HepG2 (cell line): ENCODE measurements around the gene KRTAP10-4.

ENCODE experiments used
- AHR ChIP-seq: IDR thresholded peaks from 2 replicates; pipeline ENCODE4 v1.6.1; 2018; ENCODE audit warnings: missing genetic modification reagents, missing compliant biosample characterization
- CTCF ChIP-seq: sonication (generic); formaldehyde crosslinking; IDR thresholded peaks from 2 replicates; pipeline ENCODE4 v1.5.0; 2020; ENCODE audit warnings: mild to moderate bottlenecking, missing genetic modification reagents, moderate library complexity
- ETV5 ChIP-seq: IDR thresholded peaks from 2 replicates; pipeline ENCODE4 v1.6.1; 2018; ENCODE audit warnings: missing biosample characterization, missing genetic modification reagents, inconsistent platforms, borderline replicate concordance
- POLR2A ChIP-seq, 2 experiments: IDR thresholded peaks; 2 replicates each; pipeline ENCODE4 v1.6.1; 2011; ENCODE audit warnings: low read depth in 2 of 2, low read length in 2 of 2, mild to moderate bottlenecking in 1 of 2, moderate library complexity in 1 of 2; ENCODE audit not compliant: insufficient read depth in 1 of 2
- RAD21 ChIP-seq: fragments of 450-650 bp; formaldehyde crosslinking; IDR thresholded peaks from 2 replicates; pipeline ENCODE4 v1.5.0; 2020; ENCODE audit warnings: mild to moderate bottlenecking
- RFX5 ChIP-seq: IDR thresholded peaks from 2 replicates; pipeline ENCODE4 v1.6.1; 2011; ENCODE audit warnings: low read depth, low read length, improper control_type of control experiment
- RXRB ChIP-seq: IDR thresholded peaks from 2 replicates; pipeline ENCODE4 v1.6.1; 2016; ENCODE audit warnings: borderline replicate concordance, missing genetic modification reagents, missing compliant biosample characterization
- STAT6 ChIP-seq: sonication (generic); formaldehyde crosslinking; IDR thresholded peaks from 2 replicates; pipeline ENCODE4 v1.4.0; 2020; ENCODE audit warnings: missing genetic modification reagents, mild to moderate bottlenecking, borderline replicate concordance
- THAP7 ChIP-seq: sonication (generic); formaldehyde crosslinking; IDR thresholded peaks from 2 replicates; pipeline ENCODE4 v1.8.1; 2023; ENCODE audit warnings: mild to moderate bottlenecking, missing genetic modification reagents
- ZBTB34 ChIP-seq: sonication (generic); formaldehyde crosslinking; IDR thresholded peaks from 2 replicates; pipeline ENCODE4 v1.8.0; 2022; ENCODE audit warnings: mild to moderate bottlenecking, missing genetic modification reagents
- ZFP90 ChIP-seq: sonication (generic); formaldehyde crosslinking; IDR thresholded peaks from 2 replicates; pipeline ENCODE4 v1.8.0; 2022; ENCODE audit warnings: missing genetic modification reagents, mild to moderate bottlenecking, inconsistent platforms, borderline replicate concordance
- ZNF296 ChIP-seq: sonication (generic); formaldehyde crosslinking; conservative IDR thresholded peaks from 2 replicates; pipeline ENCODE4 v1.5.0; 2020; ENCODE audit warnings: mild to moderate bottlenecking, missing genetic modification reagents
- ZNF563 ChIP-seq: sonication (generic); formaldehyde crosslinking; IDR thresholded peaks from 2 replicates; pipeline ENCODE4 v1.8.0; 2022; ENCODE audit warnings: mild to moderate bottlenecking, moderate library complexity, missing genetic modification reagents

- TF ChIP-seq POLR2A (IDR thresholded peaks at IDR 0.05; ENCODE audit: insufficient read depth in 1 of 2, low read depth in 2 of 2, low read length in 2 of 2) (no peak), RFX5 (no peak), ETV5 (CRISPR knock-in tag) (no peak), ZNF563 (CRISPR knock-in tag) (no peak), AHR (CRISPR knock-in tag) (no peak), ZBTB34 (CRISPR knock-in tag) (no peak), ZNF296 (no peak), CTCF (no peak), RAD21 (CRISPR knock-in tag) (no peak), THAP7 (CRISPR knock-in tag) (no peak), ZFP90 (CRISPR knock-in tag) (no peak), STAT6 (CRISPR knock-in tag) (no peak), RXRB (CRISPR knock-in tag) (no peak)
Observed at GRCh38 chr21:44578371-44579055, 5.0 kb downstream of the KRTAP10-4 start.
